ENCODE measurements around the gene TTI1.

The TTI1 gene

DNA sequence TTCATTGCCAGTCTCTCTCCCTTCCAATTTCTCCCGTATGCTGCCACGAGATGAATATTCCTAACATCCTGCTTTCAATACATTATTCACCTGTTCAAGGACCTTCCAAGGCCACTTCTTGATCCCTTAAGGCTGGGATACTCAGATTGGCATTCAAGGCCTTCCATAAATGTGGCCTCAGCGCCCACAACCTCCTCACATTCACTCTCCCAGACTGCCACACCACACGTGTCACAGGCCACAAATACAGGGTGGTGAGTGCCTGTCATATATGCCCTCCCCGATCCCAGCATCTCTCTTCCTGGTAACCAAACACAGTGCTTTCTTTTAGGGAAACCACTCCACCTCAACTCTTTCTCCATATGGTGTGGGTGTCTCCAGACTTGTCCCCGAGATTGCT, 55.5 kb downstream of the TTI1 start:
- TF ChIP-seq POLR2A (IDR thresholded peaks at IDR 0.05; ENCODE audit: extremely low read depth, insufficient read length) (no peak), MYC (IDR thresholded peaks at IDR 0.05; ENCODE audit: low read depth, low read length) (no peak)
- TF ChIP-seq, protein P1, sequence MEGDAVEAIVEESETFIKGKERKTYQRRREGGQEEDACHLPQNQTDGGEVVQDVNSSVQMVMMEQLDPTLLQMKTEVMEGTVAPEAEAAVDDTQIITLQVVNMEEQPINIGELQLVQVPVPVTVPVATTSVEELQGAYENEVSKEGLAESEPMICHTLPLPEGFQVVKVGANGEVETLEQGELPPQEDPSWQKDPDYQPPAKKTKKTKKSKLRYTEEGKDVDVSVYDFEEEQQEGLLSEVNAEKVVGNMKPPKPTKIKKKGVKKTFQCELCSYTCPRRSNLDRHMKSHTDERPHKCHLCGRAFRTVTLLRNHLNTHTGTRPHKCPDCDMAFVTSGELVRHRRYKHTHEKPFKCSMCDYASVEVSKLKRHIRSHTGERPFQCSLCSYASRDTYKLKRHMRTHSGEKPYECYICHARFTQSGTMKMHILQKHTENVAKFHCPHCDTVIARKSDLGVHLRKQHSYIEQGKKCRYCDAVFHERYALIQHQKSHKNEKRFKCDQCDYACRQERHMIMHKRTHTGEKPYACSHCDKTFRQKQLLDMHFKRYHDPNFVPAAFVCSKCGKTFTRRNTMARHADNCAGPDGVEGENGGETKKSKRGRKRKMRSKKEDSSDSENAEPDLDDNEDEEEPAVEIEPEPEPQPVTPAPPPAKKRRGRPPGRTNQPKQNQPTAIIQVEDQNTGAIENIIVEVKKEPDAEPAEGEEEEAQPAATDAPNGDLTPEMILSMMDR (IDR thresholded peaks at IDR 0.05; ENCODE audit: low read depth, low read length): no peak
- no peak for DNase-seq (ENCODE audit: low read depth)
- no peak overlapping the region for H3K4me3 ChIP-seq (ENCODE audit: low read depth, low read length)

DNA sequence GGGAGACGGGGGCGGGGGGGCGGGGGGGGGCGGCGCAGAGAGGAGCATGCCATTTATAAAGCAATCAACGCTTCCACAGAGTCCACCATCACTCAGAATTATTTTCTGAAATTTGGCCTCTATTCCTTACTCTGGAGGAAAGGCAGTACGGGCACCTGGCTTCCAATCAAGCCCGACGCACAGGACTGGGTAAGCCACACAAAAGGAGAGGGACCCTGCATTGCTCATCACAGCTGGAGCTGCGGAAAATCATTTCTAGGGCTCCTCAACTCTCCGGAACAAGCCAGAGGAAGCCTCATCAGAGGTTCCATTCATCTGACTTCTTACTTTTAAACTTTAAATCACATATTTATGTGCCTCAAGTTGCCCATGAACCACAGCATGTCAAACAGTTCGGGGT, 55.9 kb downstream of the TTI1 start:
- TF ChIP-seq, protein P1 (IDR thresholded peaks at IDR 0.05; ENCODE audit: low read depth, low read length): no peak
- TF ChIP-seq, protein P2, sequence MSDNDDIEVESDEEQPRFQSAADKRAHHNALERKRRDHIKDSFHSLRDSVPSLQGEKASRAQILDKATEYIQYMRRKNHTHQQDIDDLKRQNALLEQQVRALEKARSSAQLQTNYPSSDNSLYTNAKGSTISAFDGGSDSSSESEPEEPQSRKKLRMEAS (IDR thresholded peaks at IDR 0.05; ENCODE audit: low read depth, low read length): no peak
- TF ChIP-seq MYC (IDR thresholded peaks at IDR 0.05; ENCODE audit: low read depth, low read length) (no peak), POLR2A (IDR thresholded peaks at IDR 0.05; ENCODE audit: extremely low read depth, insufficient read length) (no peak)
- no peak for DNase-seq (ENCODE audit: low read depth)
- no peak overlapping the region for H3K4me3 ChIP-seq (ENCODE audit: low read depth, low read length)

GRCh38 chr20:37976887-37977286, 56.4 kb downstream of the TTI1 start:
- TF ChIP-seq, protein P1 (IDR thresholded peaks at IDR 0.05; ENCODE audit: low read depth, low read length): no peak
- TF ChIP-seq, protein P2 (IDR thresholded peaks at IDR 0.05; ENCODE audit: low read depth, low read length): no peak
- TF ChIP-seq POLR2A (IDR thresholded peaks at IDR 0.05; ENCODE audit: extremely low read depth, insufficient read length) (no peak), MYC (IDR thresholded peaks at IDR 0.05; ENCODE audit: low read depth, low read length) (no peak)
- no peak for DNase-seq (ENCODE audit: low read depth)
- H3K4me3 ChIP-seq (ENCODE audit: low read depth, low read length): no peak overlapping the region

GRCh38 chr20:37973059-37973910, 60.0 kb downstream of the TTI1 start:
- no peak for DNase-seq (ENCODE audit: low read depth)
- H3K4me3 ChIP-seq (ENCODE audit: low read depth, low read length): no peak overlapping the region
- TF ChIP-seq MYC (IDR thresholded peaks at IDR 0.05; ENCODE audit: low read depth, low read length): no peak
- TF ChIP-seq, protein P2 (IDR thresholded peaks at IDR 0.05; ENCODE audit: low read depth, low read length): no peak
- no peak for TF ChIP-seq POLR2A (IDR thresholded peaks at IDR 0.05; ENCODE audit: extremely low read depth, insufficient read length)
- TF ChIP-seq, protein P1 (IDR thresholded peaks at IDR 0.05; ENCODE audit: low read depth, low read length): no peak

DNA sequence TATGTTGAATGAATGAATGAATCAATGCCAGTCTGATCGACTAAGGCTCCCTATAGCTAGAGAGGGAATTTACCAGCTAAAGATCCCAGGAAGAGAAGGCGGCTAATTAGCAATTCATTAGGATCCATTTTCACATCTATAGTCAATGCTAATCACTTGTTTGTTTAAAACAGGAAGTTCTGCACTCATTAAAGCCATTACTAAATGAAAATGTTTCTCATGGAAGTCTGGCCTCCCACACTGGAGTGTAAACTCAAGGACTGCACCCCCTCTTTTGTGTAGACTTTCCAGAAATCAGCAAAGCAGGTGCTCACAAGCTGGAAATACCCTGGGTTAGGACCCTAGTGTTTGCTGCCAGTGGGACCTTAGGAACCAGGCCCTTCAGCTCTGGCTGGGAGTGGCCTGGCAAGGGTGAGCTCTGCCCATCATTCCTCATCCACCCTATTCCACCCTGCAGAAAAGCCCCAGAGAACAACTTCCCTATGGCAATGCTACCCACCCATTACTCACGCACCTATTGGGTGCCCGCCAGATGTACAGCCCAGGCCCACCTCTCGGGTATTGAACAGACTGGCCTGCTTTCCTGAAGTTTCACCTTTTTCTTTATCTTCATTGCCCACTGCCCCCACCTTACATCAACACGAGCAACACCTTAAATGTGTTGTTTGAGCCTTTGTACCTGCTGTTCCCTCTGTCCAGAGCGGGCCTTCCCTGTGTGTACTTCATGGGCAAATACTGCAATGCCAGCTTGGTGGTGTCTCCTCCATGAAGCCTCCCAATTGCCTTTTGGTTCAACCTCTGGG, 60.8 kb downstream of the TTI1 start:
- H3K4me3 ChIP-seq (ENCODE audit: low read depth, low read length): no peak overlapping the region
- TF ChIP-seq MYC (IDR thresholded peaks at IDR 0.05; ENCODE audit: low read depth, low read length) (no peak), POLR2A (IDR thresholded peaks at IDR 0.05; ENCODE audit: extremely low read depth, insufficient read length) (no peak)
- TF ChIP-seq, protein P2 (IDR thresholded peaks at IDR 0.05; ENCODE audit: low read depth, low read length): no peak
- TF ChIP-seq, protein P1 (IDR thresholded peaks at IDR 0.05; ENCODE audit: low read depth, low read length): no peak
- no peak for DNase-seq (ENCODE audit: low read depth)
